K562 (cell line): Measurements from ENCODE around the gene HOMEZ. TPM values are rescaled to one million over a fixed set of nuclear protein-coding genes. Genes with fewer than 3 reads are reported as not detected.

Source experiments
- ATAC-seq: fragments of 200-7000 bp; cut with Tn5 transposase; 3 replicates; pipeline ENCODE4 v1.9.1; 2020; ENCODE audit warnings: moderate library complexity
- BruUV-seq: library from RNA; stranded (reverse); fragments of 400-500 nt; replicated peaks from 2 replicates; lab custom pipeline; 2021; lab: Mats Ljungman, UMichigan
- CTCF ChIA-PET: fragments of 300-600 bp; formaldehyde crosslinking; extraction: SDS; loops from one replicate; lab custom pipeline; 2021; ENCODE audit warnings: low intra/inter-chr PET ratio; lab: Yijun Ruan, JAX
- POLR2A ChIA-PET: fragments of 300-600, 350-650 bp; sonication (Branson Sonifier 250); formaldehyde crosslinking; extraction: SDS; loops from one replicate; lab custom pipeline; 2021; ENCODE audit warnings: antibody characterized with exemption, inconsistent platforms; lab: Yijun Ruan, JAX
- DNase-seq, 4 experiments: peaks; one replicate each; pipeline versions ENCODE4 v3.0.0 to v3.0.0-alpha.2; 2011 to 2018; ENCODE audit warnings: low spot score in 3 of 4, mixed read lengths in 3 of 4; ENCODE audit errors: extremely low read depth in 1 of 4
- FAIRE-seq: peaks from 2 replicates; lab custom pipeline; 2011; peaks lifted over from hg19 to GRCh38; lab: Jason Lieb, UNC
- H2AFZ ChIP-seq: 2 replicates; pipeline ENCODE4 v1.6.0; 2011; ENCODE audit warnings: low read depth, low read length, control low read depth, inconsistent platforms
- H3K27ac ChIP-seq: fragments of 200-600 bp; 3 replicates; pipeline ENCODE4 v1.8.0; 2011; ENCODE audit warnings: low read depth, mild to moderate bottlenecking, control low read depth, inconsistent platforms, low read length, moderate library complexity, mixed read lengths; ENCODE audit errors: extremely low read depth
- H3K27me3 ChIP-seq, 2 experiments: fragments of 300-600 bp in 1 of 2; 2 replicates in 1 of 2; 3 replicates in 1 of 2; pipeline versions ENCODE4 v1.6.0 to v1.8.0; 2011; ENCODE audit warnings: inconsistent platforms in 2 of 2, low read length in 2 of 2, mild to moderate bottlenecking in 1 of 2, mixed read lengths in 1 of 2, moderate library complexity in 1 of 2; ENCODE audit not compliant: control insufficient read depth in 2 of 2, insufficient read depth in 2 of 2
- H3K36me3 ChIP-seq: fragments of 300-600 bp; 3 replicates; pipeline ENCODE4 v1.8.0; 2011; ENCODE audit warnings: mild to moderate bottlenecking, low read length, inconsistent platforms; ENCODE audit not compliant: control insufficient read depth, insufficient read depth
- H3K4me1 ChIP-seq, 2 experiments: fragments of 200-600 bp in 1 of 2; replicated peaks in 1 of 2; 2 replicates in 1 of 2; 3 replicates in 1 of 2; pipeline versions ENCODE4 v1.5.1 to v1.8.0; 2011; ENCODE audit warnings: inconsistent platforms in 2 of 2, low read length in 2 of 2, mild to moderate bottlenecking in 1 of 2, mixed read lengths in 1 of 2, moderate library complexity in 1 of 2; ENCODE audit not compliant: control insufficient read depth in 2 of 2, insufficient read depth in 2 of 2
- H3K4me2 ChIP-seq: 2 replicates; pipeline ENCODE4 v1.6.1; 2011; ENCODE audit warnings: low read length, control low read depth, inconsistent platforms, mixed read lengths; ENCODE audit not compliant: insufficient read depth
- H3K4me3 ChIP-seq: fragments of 200-600 bp; sonication (generic), shearing (Covaris generic); 2 replicates; pipeline ENCODE4 v1.5.1; 2016; ENCODE audit warnings: control low read depth, inconsistent platforms
- H3K79me2 ChIP-seq: fragments of 200-600 bp; 3 replicates; pipeline ENCODE4 v1.8.0; 2011; ENCODE audit warnings: low read length, inconsistent platforms; ENCODE audit not compliant: control insufficient read depth, insufficient read depth
- H3K9ac ChIP-seq, 2 experiments: 2 replicates each; pipeline versions ENCODE4 v1.6.0 to v1.6.1; 2011; ENCODE audit warnings: low read depth in 2 of 2, low read length in 2 of 2, control low read depth in 1 of 2, inconsistent platforms in 1 of 2, mild to moderate bottlenecking in 1 of 2, mixed read lengths in 1 of 2; ENCODE audit not compliant: insufficient read depth in 1 of 2
- H3K9me1 ChIP-seq: one replicate; pipeline ENCODE4 v1.6.0; 2011; ENCODE audit warnings: inconsistent platforms, mild to moderate bottlenecking, low read length, moderate library complexity; ENCODE audit not compliant: control insufficient read depth, insufficient read depth
- H3K9me3 ChIP-seq: replicated peaks from 2 replicates; pipeline ENCODE4 v1.5.1; 2011; ENCODE audit warnings: low read depth, low read length, inconsistent platforms; ENCODE audit not compliant: control insufficient read depth, insufficient read depth
- H4K20me1 ChIP-seq: replicated peaks from 2 replicates; pipeline ENCODE4 v1.6.1; 2011; ENCODE audit warnings: low read length, inconsistent platforms, mixed read lengths; ENCODE audit not compliant: control insufficient read depth, insufficient read depth
- CEBPG ChIP-seq, 3 experiments: fragments of 200-800 bp in 1 of 3; sonication (Bioruptor generic) in 1 of 3; sonication (generic) in 1 of 3; formaldehyde crosslinking in 1 of 3; IDR thresholded peaks in 2 of 3; conservative IDR thresholded peaks in 1 of 3; 2 replicates each; pipeline versions ENCODE4 v1.6.1 to v1.8.0; 2016 to 2022; ENCODE audit warnings: missing compliant biosample characterization in 2 of 3, missing genetic modification characterization in 2 of 3, mild to moderate bottlenecking in 1 of 3, missing genetic modification reagents in 1 of 3
- CXXC5 ChIP-seq: fragments of 250-450 bp; sonication (Bioruptor Pico); IDR thresholded peaks from 2 replicates; pipeline ENCODE4 v1.8.0; 2022; ENCODE audit warnings: inconsistent platforms, mild to moderate bottlenecking, moderate library complexity
- DPF2 ChIP-seq: fragments of 450-650 bp; IDR thresholded peaks from 2 replicates; pipeline ENCODE4 v1.6.1; 2016
- KDM4B ChIP-seq, 2 experiments: fragments of 450-650 bp in 1 of 2; sonication (generic) in 1 of 2; IDR thresholded peaks; 2 replicates each; pipeline ENCODE4 v1.6.1; 2016 to 2017; ENCODE audit warnings: borderline replicate concordance in 2 of 2, antibody characterized with exemption in 1 of 2, low read depth in 1 of 2, mild to moderate bottlenecking in 1 of 2
- MAZ ChIP-seq, 2 experiments: fragments of 450-650 bp in 1 of 2; sonication (generic) in 1 of 2; formaldehyde crosslinking; IDR thresholded peaks in 1 of 2; conservative IDR thresholded peaks in 1 of 2; 2 replicates each; pipeline versions ENCODE4 v1.4.0 to v1.5.0; 2020; ENCODE audit warnings: mild to moderate bottlenecking in 1 of 2, missing genetic modification reagents in 1 of 2
- OTX1 ChIP-seq: fragments of 450-650 bp; formaldehyde crosslinking; IDR thresholded peaks from 2 replicates; pipeline ENCODE4 v1.4.0; 2022; ENCODE audit warnings: mild to moderate bottlenecking
- REST ChIP-seq, 2 experiments: fragments of 450-650 bp; formaldehyde crosslinking in 1 of 2; IDR thresholded peaks; 2 replicates each; pipeline versions ENCODE4 v1.4.0 to v1.6.1; 2014 to 2020; ENCODE audit warnings: mild to moderate bottlenecking in 2 of 2, borderline replicate concordance in 1 of 2, low read depth in 1 of 2
- SMARCA4 ChIP-seq: fragments of 450-650 bp; IDR thresholded peaks from 2 replicates; pipeline ENCODE4 v1.6.1; 2016
- ZNF79 ChIP-seq: fragments of 250-450 bp; sonication (Bioruptor Pico); IDR thresholded peaks from 2 replicates; pipeline ENCODE4 v1.4.0; 2020; ENCODE audit warnings: low read depth, mild to moderate bottlenecking, moderate library complexity
- WGBS: fragments of 100-300 bp; shearing (Covaris generic); methylation state at CpG from one replicate; pipeline ENCODE4 v1.1.6; 2016; ENCODE audit warnings: low coverage, mixed read lengths; ENCODE audit not compliant: insufficient coverage; ENCODE audit errors: missing lambda C conversion rate; 5-methylcytosine and 5-hydroxymethylcytosine counted together
- in situ Hi-C: fragments of 300-500 bp; cut with MboI; formaldehyde crosslinking; loops from 4 replicates; pipeline ENCODE4 v1.15.0; 2018; ENCODE audit warnings: inconsistent platforms, mixed read lengths
- intact Hi-C: fragments of 100-400 bp; cut with micrococcal nuclease; formaldehyde crosslinking; loops from 2 replicates; pipeline ENCODE4 v1.14.2; 2022
- polyA plus RNA-seq, 8 experiments: library from polyadenylated mRNA; depleted of rRNA in 4 of 8; stranded (reverse) in 5 of 8; unstranded in 3 of 8; fragments of >200 nt; fragmentation: Nextera tagmentation in 2 of 8; fragmentation: Illumina TruSeq in 1 of 8; extraction: Ambion mirVana in 2 of 8; extraction: Trizol in 1 of 8; gene quantifications; 2 replicates each; pipeline versions ENCODE4 v1.2.1 to v1.2.3, GENCODE V29; 2011 to 2014; ENCODE audit warnings: inconsistent platforms in 1 of 8, missing spikeins in 1 of 8
- total RNA-seq, 7 experiments: library from RNA; depleted of rRNA in 6 of 7; stranded (reverse); fragments of >200 nt in 6 of 7; fragmentation: Illumina TruSeq in 2 of 7; extraction: Trizol in 2 of 7; gene quantifications; 2 replicates each; pipeline versions ENCODE4 v1.2.1 to v1.2.3, GENCODE V29; 2011 to 2021; ENCODE audit warnings: low replicate concordance in 1 of 7
- TF ChIP-seq, protein P1 (sequence below): fragments of 450-650 bp; formaldehyde crosslinking; IDR thresholded peaks from 2 replicates; pipeline ENCODE4 v1.4.0; 2020; ENCODE audit warnings: mild to moderate bottlenecking, moderate library complexity

The HOMEZ gene
- total and polyA plus RNA-seq, 9 of the 15 experiments (the other 6 are each of a cell fraction or from before 2014, with no cell fraction given) = 3.0 to 30.2 (median 16.9) TPM

GRCh38 chr14:23300687-23301223 lies 14.8 kb upstream of the HOMEZ start:
- peak overlapping the region; percentile 100 for H3K4me2 ChIP-seq
- H4K20me1 ChIP-seq = no peaks in the 10 kb centered on the region
- no peak for ATAC-seq
- H2AFZ ChIP-seq = peak overlapping the region; percentile 77
- BruUV-seq = TSS peak; percentile 66
- in situ Hi-C loops = no loop called here
- intact Hi-C loops = loop anchor here (2.0 to 5.0 kb wide), 3 partner anchors 14 to 178 kb away; partner anchors contain the start of gene HOMEZ
- ChIA-PET POLR2A (interaction anchor here (0.6 to 2.8 kb wide), 10 partner anchors 8 to 256 kb away, joined by 3 to 29 read pairs (median 4); partner anchors contain the start of genes C14orf119, HOMEZ and PABPN1), CTCF (interaction anchor here (1.0 to 5.9 kb wide), 4 partner anchors 35 to 232 kb away, joined by 3 to 58 read pairs (median 30); no protein-coding TSS in a partner anchor)
- H3K79me2 ChIP-seq = peaks cover 16% of the 10 kb centered on the region
- H3K9ac ChIP-seq = peak overlapping the region; percentile 90 to 93
- H3K36me3 ChIP-seq = peaks cover 23% of the 10 kb centered on the region; the same call in 2 of the 3 replicates
- H3K9me1 ChIP-seq = no peaks in the 10 kb centered on the region
- peaks cover 17 to 26% of the 10 kb centered on the region in 2 experiments for H3K4me1 ChIP-seq
- peak overlapping the region; percentile 95 for H3K27ac ChIP-seq
- H3K27me3 ChIP-seq = no peaks in the 10 kb centered on the region
- DNase-seq = peak in 2 of 4 experiments; percentile 32 to 55
- H3K4me3 ChIP-seq = peak overlapping the region; percentile 67
- peak; percentile 46 for FAIRE-seq
- no peaks in the 10 kb centered on the region for H3K9me3 ChIP-seq
- 1% methylated on average over 9 of the region's 13 CpGs for WGBS
- peak; percentile 16 to 24; a peak in 1 of 4 replicates for TF ChIP-seq MAZ (CRISPR knock-in tag; conservative IDR thresholded peaks at IDR 0.05 in 1 of 2, IDR thresholded peaks at IDR 0.05 in 1 of 2)
- TF ChIP-seq, protein P1, sequence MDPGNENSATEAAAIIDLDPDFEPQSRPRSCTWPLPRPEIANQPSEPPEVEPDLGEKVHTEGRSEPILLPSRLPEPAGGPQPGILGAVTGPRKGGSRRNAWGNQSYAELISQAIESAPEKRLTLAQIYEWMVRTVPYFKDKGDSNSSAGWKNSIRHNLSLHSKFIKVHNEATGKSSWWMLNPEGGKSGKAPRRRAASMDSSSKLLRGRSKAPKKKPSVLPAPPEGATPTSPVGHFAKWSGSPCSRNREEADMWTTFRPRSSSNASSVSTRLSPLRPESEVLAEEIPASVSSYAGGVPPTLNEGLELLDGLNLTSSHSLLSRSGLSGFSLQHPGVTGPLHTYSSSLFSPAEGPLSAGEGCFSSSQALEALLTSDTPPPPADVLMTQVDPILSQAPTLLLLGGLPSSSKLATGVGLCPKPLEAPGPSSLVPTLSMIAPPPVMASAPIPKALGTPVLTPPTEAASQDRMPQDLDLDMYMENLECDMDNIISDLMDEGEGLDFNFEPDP (CRISPR knock-in tag) = peak; percentile 63; the same call in 1 of the 2 replicates
- TF ChIP-seq DPF2 = 0 out of 2 replicates have a peak, but pooled peaks have one; percentile 6
- TF ChIP-seq KDM4B (IDR thresholded peaks at IDR 0.05; ENCODE audit: borderline replicate concordance in 2 of 2, low read depth in 1 of 2) = 0 out of 4 replicates have a peak, but pooled peaks of 1 of the 2 experiments have one; percentile 5
- peak; percentile 14 for TF ChIP-seq CXXC5 (CRISPR knock-in tag)
- no peak for TF ChIP-seq REST (IDR thresholded peaks at IDR 0.05; ENCODE audit: borderline replicate concordance)
- 0 out of 2 replicates have a peak, but pooled peaks have one; percentile 60 for TF ChIP-seq REST (CRISPR knock-in tag; IDR thresholded peaks at IDR 0.05; ENCODE audit: low read depth)
- TF ChIP-seq ZNF79 (CRISPR knock-in tag) = no peak
- TF ChIP-seq CEBPG (CRISPR knock-in tag; IDR thresholded peaks at IDR 0.05) = peak; percentile 29; the same call in 1 of the 2 replicates
- TF ChIP-seq CEBPG (tag; conservative IDR thresholded peaks at IDR 0.05 in 1 of 2, IDR thresholded peaks at IDR 0.05 in 1 of 2) = no peak
- 0 out of 2 replicates have a peak, but pooled peaks have one; percentile 10 for TF ChIP-seq SMARCA4
- 0 out of 2 replicates have a peak, but pooled peaks have one; percentile 6 for TF ChIP-seq OTX1 (CRISPR knock-in tag)
